Neural progenitor cell (in vitro differentiated cells): Measurements from ENCODE around the gene LEMD2. TPM values are rescaled to one million over a fixed set of nuclear protein-coding genes. Genes with fewer than 3 reads are reported as not detected.
"Not testable (repeated sequence)": the region's sequence is repeated elsewhere in the genome, so short reads cannot be mapped to it uniquely, and the experiment has no call there.

Experiments used
- DNase-seq: peaks from one replicate; pipeline ENCODE4 v3.0.0-alpha.2; 2016; ENCODE audit warnings: low spot score
- H2AFZ ChIP-seq: fragments of 200-600 bp; sonication (generic); replicated peaks from 2 replicates; pipeline ENCODE4 v1.6.1; 2016; ENCODE audit warnings: antibody characterized with exemption
- H3F3A ChIP-seq: fragments of 200-600 bp; sonication (generic); 2 replicates; pipeline ENCODE4 v1.6.1; 2016; ENCODE audit warnings: antibody characterized with exemption, low read depth
- H3K27ac ChIP-seq: fragments of 200-600 bp; sonication (generic); 2 replicates; pipeline ENCODE4 v1.5.1; 2016; ENCODE audit warnings: mild to moderate bottlenecking
- H3K27me3 ChIP-seq: fragments of 200-600 bp; sonication (generic); 2 replicates; pipeline ENCODE4 v1.6.1; 2016; ENCODE audit warnings: mild to moderate bottlenecking, moderate library complexity
- H3K36me3 ChIP-seq: fragments of 200-600 bp; sonication (generic); 2 replicates; pipeline ENCODE4 v1.5.1; 2016
- H3K4me1 ChIP-seq: fragments of 200-600 bp; sonication (generic); 2 replicates; pipeline ENCODE4 v1.6.1; 2016; ENCODE audit warnings: mixed run types
- H3K4me2 ChIP-seq: fragments of 200-600 bp; sonication (generic); 2 replicates; pipeline ENCODE4 v1.6.1; 2016
- H3K4me3 ChIP-seq: fragments of 200-600 bp; sonication (generic); 2 replicates; pipeline ENCODE4 v1.5.1; 2016
- H3K79me2 ChIP-seq: fragments of 200-600 bp; sonication (generic); 2 replicates; pipeline ENCODE4 v1.6.1; 2016; ENCODE audit warnings: low read depth
- H3K9ac ChIP-seq: fragments of 200-600 bp; sonication (generic); 2 replicates; pipeline ENCODE4 v1.6.1; 2016
- H3K9me3 ChIP-seq: fragments of 200-600 bp; sonication (generic); 2 replicates; pipeline ENCODE4 v1.5.1; 2016; ENCODE audit warnings: low read depth
- H4K20me1 ChIP-seq: fragments of 200-600 bp; sonication (generic); 2 replicates; pipeline ENCODE4 v1.6.1; 2016; ENCODE audit warnings: low read depth
- H3K27ac Mint-ChIP-seq: 3 replicates; pipeline ENCODE4 v1.8.0; 2021; ENCODE audit warnings: mixed read lengths
- H3K27me3 Mint-ChIP-seq: 2 replicates; pipeline ENCODE4 v1.8.0; 2022; ENCODE audit warnings: low read depth, mild to moderate bottlenecking, inconsistent platforms, moderate library complexity, mixed read lengths; ENCODE audit not compliant: insufficient read depth
- H3K36me3 Mint-ChIP-seq: 3 replicates; pipeline ENCODE4 v1.8.0; 2021; ENCODE audit warnings: mixed read lengths
- H3K4me1 Mint-ChIP-seq: 3 replicates; pipeline ENCODE4 v1.8.0; 2021; ENCODE audit warnings: mixed read lengths
- H3K4me3 Mint-ChIP-seq: 3 replicates; pipeline ENCODE4 v1.8.0; 2021; ENCODE audit warnings: mild to moderate bottlenecking, moderate library complexity, mixed read lengths
- H3K9me3 Mint-ChIP-seq: 3 replicates; pipeline ENCODE4 v1.8.0; 2020; ENCODE audit warnings: mixed read lengths
- CTCF ChIP-seq: fragments of 200-600 bp; sonication (generic); IDR thresholded peaks from 2 replicates; pipeline ENCODE4 v1.5.1; 2017; ENCODE audit warnings: antibody characterized with exemption, mild to moderate bottlenecking
- EZH2 ChIP-seq: fragments of 200-600 bp; sonication (generic); IDR thresholded peaks from 2 replicates; pipeline ENCODE4 v1.6.1; 2017; ENCODE audit warnings: antibody characterized with exemption, mild to moderate bottlenecking, moderate library complexity
- EZH2phosphoT487 ChIP-seq: fragments of 200-600 bp; sonication (generic); IDR thresholded peaks from 2 replicates; pipeline ENCODE4 v1.6.1; 2017; ENCODE audit warnings: antibody characterized with exemption
- total RNA-seq: library from RNA; depleted of rRNA; stranded (reverse); fragments of >200 nt; gene quantifications from 2 replicates; pipeline ENCODE4 v1.2.3, GENCODE V29; 2015; ENCODE audit warnings: low replicate concordance

The LEMD2 gene
- total RNA-seq, 1 donor from 2014 or later, result 31.8 TPM

- Histone ChIP-seq H4K20me1 (no peaks in the 10 kb centered on the region), H3K4me2 (no peak overlapping the region), H3K4me1 (peaks cover 4% of the 10 kb centered on the region), H3K9ac (no peak overlapping the region), H3K9me3 (no peaks in the 10 kb centered on the region), H3K27ac (no peak overlapping the region), H3K79me2 (no peaks in the 10 kb centered on the region), H3K4me3 (no peak overlapping the region), H2AFZ (no peak overlapping the region), H3K27me3 (no peaks in the 10 kb centered on the region), H3F3A (peaks cover 4% of the 10 kb centered on the region), H3K36me3 (no peaks in the 10 kb centered on the region)
- TF ChIP-seq EZH2phosphoT487 (no peak), EZH2 (no peak), CTCF (no peak)
- Mint-ChIP-seq H3K9me3 (peaks cover 5% of the 10 kb centered on the region), H3K27ac (no peak overlapping the region), H3K36me3 (no peaks in the 10 kb centered on the region), H3K4me1 (peaks cover 35% of the 10 kb centered on the region), H3K4me3 (no peak overlapping the region), H3K27me3 (peaks cover 20% of the 10 kb centered on the region)
- DNase-seq, result no peak
Observed at GRCh38 chr6:33834401-33835392, 45.8 kb upstream of the LEMD2 start.

- no peak overlapping the region for H3K4me3 ChIP-seq
- H3K79me2 ChIP-seq, result no peaks in the 10 kb centered on the region
- peak overlapping the region; percentile 30 for H3K27ac Mint-ChIP-seq
- no peak overlapping the region for H3K4me3 Mint-ChIP-seq
- peaks cover 23% of the 10 kb centered on the region for H3K27me3 Mint-ChIP-seq
- no peak overlapping the region for H3K9ac ChIP-seq
- H3K36me3 Mint-ChIP-seq, result no peaks in the 10 kb centered on the region
- H3K36me3 ChIP-seq, result no peaks in the 10 kb centered on the region
- no peak overlapping the region for H2AFZ ChIP-seq
- H3F3A ChIP-seq, result peaks cover 10% of the 10 kb centered on the region
- no peaks in the 10 kb centered on the region for H3K27me3 ChIP-seq
- peaks cover 11% of the 10 kb centered on the region for H3K4me1 ChIP-seq
- no peak for DNase-seq
- H3K9me3 Mint-ChIP-seq, result peaks cover 5% of the 10 kb centered on the region
- no peaks in the 10 kb centered on the region for H3K9me3 ChIP-seq
- no peak overlapping the region for H3K4me2 ChIP-seq
- H3K27ac ChIP-seq, result no peak overlapping the region
- H3K4me1 Mint-ChIP-seq, result peaks cover 31% of the 10 kb centered on the region
- no peaks in the 10 kb centered on the region for H4K20me1 ChIP-seq
- TF ChIP-seq CTCF, result no peak
- no peak for TF ChIP-seq EZH2
- no peak for TF ChIP-seq EZH2phosphoT487
Observed at GRCh38 chr6:33833599-33833998, 44.7 kb upstream of the LEMD2 start.

GRCh38 chr6:33832831-33833230, 43.9 kb upstream of the LEMD2 start:
- H3K9me3 ChIP-seq, H3K27me3 ChIP-seq, H3K4me2 ChIP-seq, H3K9ac ChIP-seq, H3K4me3 ChIP-seq, H4K20me1 ChIP-seq, H3K27ac Mint-ChIP-seq, H3K9me3 Mint-ChIP-seq, H3K4me3 Mint-ChIP-seq, H2AFZ ChIP-seq, H3K36me3 ChIP-seq, H3K79me2 ChIP-seq, H3K27ac ChIP-seq, DNase-seq, H3K36me3 Mint-ChIP-seq: not testable (repeated sequence)
- peaks cover 23% of the 10 kb centered on the region for H3K27me3 Mint-ChIP-seq
- H3K4me1 Mint-ChIP-seq, result peaks cover 31% of the 10 kb centered on the region
- H3K4me1 ChIP-seq, result peaks cover 18% of the 10 kb centered on the region
- H3F3A ChIP-seq, result peaks cover 17% of the 10 kb centered on the region

- not testable (repeated sequence) for H3K9me3 Mint-ChIP-seq, H3K36me3 Mint-ChIP-seq, H3K4me3 ChIP-seq, H4K20me1 ChIP-seq, H3K79me2 ChIP-seq, H2AFZ ChIP-seq, H3K4me2 ChIP-seq, H3K4me3 Mint-ChIP-seq, DNase-seq, H3K27ac ChIP-seq, H3K36me3 ChIP-seq, H3K27ac Mint-ChIP-seq, H3K9me3 ChIP-seq, H3K9ac ChIP-seq, H3K27me3 ChIP-seq
- Histone ChIP-seq H3F3A (peaks cover 18% of the 10 kb centered on the region), H3K4me1 (peaks cover 18% of the 10 kb centered on the region)
- peaks cover 31% of the 10 kb centered on the region for H3K4me1 Mint-ChIP-seq
- peaks cover 23% of the 10 kb centered on the region for H3K27me3 Mint-ChIP-seq
Observed at GRCh38 chr6:33831725-33832124, 42.8 kb upstream of the LEMD2 start.
